ENCODE data around the gene KAZN. TPM values are rescaled to one million over a fixed set of nuclear protein-coding genes. Genes with fewer than 3 reads are reported as not detected.
A peak's percentile ranks its signal among the peaks of the same experiment; 100 is the strongest.

KAZN gene
- total RNA-seq, 2 donors from 2014 or later: 9.8 to 12.2 TPM

GRCh38 chr1:15080328-15081007 is 482.0 kb downstream of the KAZN start:
- H3K4me3 ChIP-seq: no peak overlapping the region
- no peak overlapping the region for H3K9ac ChIP-seq (ENCODE audit: low read depth in 2 of 2, low read length in 2 of 2)
- no peak for TF ChIP-seq CTCF (IDR thresholded peaks at IDR 0.05)
- H3K36me3 ChIP-seq: no peaks in the 10 kb centered on the region
- DNase-seq: no peak
- intact Hi-C loops (cut with DNase I): no loop called here
- H3K9me3 ChIP-seq: no peaks in the 10 kb centered on the region
- no peak overlapping the region for H3K27ac ChIP-seq
- no peaks in the 10 kb centered on the region for H3K4me1 ChIP-seq
- H3K27me3 ChIP-seq: no peaks in the 10 kb centered on the region

GRCh38 chr1:15081102-15081501 is 482.6 kb downstream of the KAZN start:
- intact Hi-C loops (cut with DNase I): no loop called here
- no peak overlapping the region for H3K27ac ChIP-seq

GRCh38 chr1:15083578-15083977 is 485.1 kb downstream of the KAZN start:
- no peaks in the 10 kb centered on the region for H3K9me3 ChIP-seq
- no peak overlapping the region for H3K27ac ChIP-seq
- no peaks in the 10 kb centered on the region for H3K36me3 ChIP-seq
- TF ChIP-seq CTCF (IDR thresholded peaks at IDR 0.05): no peak
- no peak overlapping the region for H3K4me3 ChIP-seq
- no peak for DNase-seq
- no peaks in the 10 kb centered on the region for H3K27me3 ChIP-seq
- intact Hi-C loops (cut with DNase I): no loop called here
- H3K4me1 ChIP-seq: no peaks in the 10 kb centered on the region
- H3K9ac ChIP-seq (ENCODE audit: low read depth in 2 of 2, low read length in 2 of 2): no peak overlapping the region

More at GRCh38 chr1:15081102-15081501, 482.6 kb downstream of the KAZN start:
- H3K4me3 ChIP-seq: no peak overlapping the region
- no peaks in the 10 kb centered on the region for H3K27me3 ChIP-seq
- H3K36me3 ChIP-seq: no peaks in the 10 kb centered on the region
- DNase-seq: no peak
- no peak for TF ChIP-seq CTCF (IDR thresholded peaks at IDR 0.05)
- no peaks in the 10 kb centered on the region for H3K4me1 ChIP-seq
- no peak overlapping the region for H3K9ac ChIP-seq (ENCODE audit: low read depth in 2 of 2, low read length in 2 of 2)
- no peaks in the 10 kb centered on the region for H3K9me3 ChIP-seq

GRCh38 chr1:15088281-15088971 is 489.9 kb downstream of the KAZN start:
- Histone ChIP-seq H3K4me1 (peaks cover 7% of the 10 kb centered on the region), H3K36me3 (no peaks in the 10 kb centered on the region), H3K4me3 (no peak overlapping the region), H3K9me3 (no peaks in the 10 kb centered on the region), H3K27me3 (no peaks in the 10 kb centered on the region), H3K27ac (no peak overlapping the region), H3K9ac (ENCODE audit: low read depth in 2 of 2, low read length in 2 of 2) (peak overlapping the region in 1 of 2 donors; percentile 4)
- no peak for TF ChIP-seq CTCF (IDR thresholded peaks at IDR 0.05)
- DNase-seq: no peak
- intact Hi-C loops (cut with DNase I): no loop called here

GRCh38 chr1:15089258-15089992 is 490.9 kb downstream of the KAZN start:
- H3K4me1 ChIP-seq: peaks cover 7% of the 10 kb centered on the region
- TF ChIP-seq CTCF (IDR thresholded peaks at IDR 0.05): no peak
- H3K9ac ChIP-seq (ENCODE audit: low read depth in 2 of 2, low read length in 2 of 2): no peak overlapping the region
- H3K36me3 ChIP-seq: no peaks in the 10 kb centered on the region
- intact Hi-C loops (cut with DNase I): no loop called here
- no peaks in the 10 kb centered on the region for H3K9me3 ChIP-seq
- no peak for DNase-seq
- H3K27me3 ChIP-seq: no peaks in the 10 kb centered on the region
- H3K4me3 ChIP-seq: no peak overlapping the region
- no peak overlapping the region for H3K27ac ChIP-seq

Data from colonic mucosa (tissue), 4 donors.